Tibial nerve (tissue), 3 donors: ENCODE data around the gene EBNA1BP2.

ENCODE experiments used
- CTCF ChIP-seq, 5 experiments: fragments of 200-600 bp in 3 of 5; fragments of 450-650 bp in 2 of 5; sonication (generic) in 3 of 5; IDR thresholded peaks; one replicate each; pipeline ENCODE4 v1.5.1; 2016 to 2019; ENCODE audit warnings: antibody characterized with exemption in 5 of 5, mild to moderate bottlenecking in 3 of 5, moderate library complexity in 2 of 5
- POLR2A ChIP-seq, 2 donors: fragments of 450-650 bp; IDR thresholded peaks; one replicate each; pipeline ENCODE4 v1.6.1; 2017; ENCODE audit warnings: antibody characterized with exemption in 2 of 2, mild to moderate bottlenecking in 2 of 2, moderate library complexity in 2 of 2

- TF ChIP-seq CTCF (IDR thresholded peaks at IDR 0.05) (no peak), POLR2A (IDR thresholded peaks at IDR 0.05) (no peak)
Observed at GRCh38 chr1:43137445-43138052, 34.5 kb downstream of the EBNA1BP2 start.
